WTC11 (cell line): ENCODE results near the gene OR51A2. TPM values are rescaled to one million over a fixed set of nuclear protein-coding genes. Genes with fewer than 3 reads are reported as not detected.

ENCODE experiments used
- ATAC-seq: fragments of 200-7000 bp; cut with Tn5 transposase; 2 replicates; pipeline ENCODE4 v1.10.0; 2021; ENCODE audit warnings: mild to moderate bottlenecking, moderate library complexity
- CTCF ChIA-PET: fragments of 300-600 bp; sonication (Branson Sonifier 250); formaldehyde crosslinking; loops from one replicate; lab custom pipeline; 2021; ENCODE audit warnings: antibody characterized with exemption; lab: Charles Lee
- POLR2A ChIA-PET: fragments of 350-600 bp; sonication (Branson Sonifier 250); formaldehyde crosslinking; loops from one replicate; lab custom pipeline; 2021; ENCODE audit warnings: antibody characterized with exemption; lab: Charles Lee
- DNase-seq: peaks from one replicate; pipeline ENCODE4 v3.0.0; 2021; ENCODE audit warnings: low spot score
- H3K27ac Mint-ChIP-seq: 2 replicates; pipeline ENCODE4 v1.8.0; 2021; ENCODE audit warnings: mixed read lengths
- H3K27me3 Mint-ChIP-seq: 2 replicates; pipeline ENCODE4 v1.8.0; 2021; ENCODE audit warnings: low read depth, mild to moderate bottlenecking, moderate library complexity, mixed read lengths
- H3K36me3 Mint-ChIP-seq: 2 replicates; pipeline ENCODE4 v1.8.0; 2021; ENCODE audit warnings: mixed read lengths
- H3K4me1 Mint-ChIP-seq: 2 replicates; pipeline ENCODE4 v1.8.0; 2022; ENCODE audit warnings: mixed read lengths
- H3K4me3 Mint-ChIP-seq: 2 replicates; pipeline ENCODE4 v1.8.0; 2021; ENCODE audit warnings: mild to moderate bottlenecking, moderate library complexity, mixed read lengths
- H3K9me3 Mint-ChIP-seq: 2 replicates; pipeline ENCODE4 v1.8.0; 2021; ENCODE audit warnings: mixed read lengths
- AFF4 ChIP-seq: sonication (generic); formaldehyde crosslinking; IDR thresholded peaks from 2 replicates; pipeline ENCODE4 v1.8.1; 2023; ENCODE audit warnings: mild to moderate bottlenecking, missing genetic modification reagents, borderline replicate concordance
- ATF1 ChIP-seq: sonication (generic); formaldehyde crosslinking; IDR thresholded peaks from 2 replicates; pipeline ENCODE4 v1.8.1; 2023; ENCODE audit warnings: mild to moderate bottlenecking, moderate library complexity, missing genetic modification reagents
- EMX1 ChIP-seq: fragments of 250-450 bp; sonication (Bioruptor Pico); IDR thresholded peaks from 2 replicates; pipeline ENCODE4 v1.8.0; 2021; ENCODE audit warnings: mild to moderate bottlenecking
- ERG ChIP-seq: fragments of 250-450 bp; sonication (Bioruptor Pico); IDR thresholded peaks from 2 replicates; pipeline ENCODE4 v1.8.0; 2021; ENCODE audit warnings: mild to moderate bottlenecking
- ETV6 ChIP-seq: sonication (generic); formaldehyde crosslinking; IDR thresholded peaks from 2 replicates; pipeline ENCODE4 v1.8.1; 2022; ENCODE audit warnings: mild to moderate bottlenecking, missing genetic modification reagents
- FOXJ3 ChIP-seq: sonication (generic); formaldehyde crosslinking; IDR thresholded peaks from 2 replicates; pipeline ENCODE4 v1.9.0; 2021; ENCODE audit warnings: missing genetic modification reagents, mild to moderate bottlenecking, borderline replicate concordance
- IRF1 ChIP-seq: sonication (generic); formaldehyde crosslinking; IDR thresholded peaks from 2 replicates; pipeline ENCODE4 v1.8.0; 2023; ENCODE audit warnings: missing genetic modification reagents
- JAZF1 ChIP-seq: fragments of 250-450 bp; sonication (Bioruptor Pico); IDR thresholded peaks from 2 replicates; pipeline ENCODE4 v1.9.0; 2021; ENCODE audit warnings: moderate library complexity, mild to moderate bottlenecking, inconsistent platforms
- NFYB ChIP-seq: sonication (generic); formaldehyde crosslinking; conservative IDR thresholded peaks from 2 replicates; pipeline ENCODE4 v1.8.0; 2022; ENCODE audit warnings: low read depth, missing genetic modification reagents
- NR3C1 ChIP-seq: sonication (generic); formaldehyde crosslinking; conservative IDR thresholded peaks from 2 replicates; pipeline ENCODE4 v1.8.1; 2023; ENCODE audit warnings: low read depth, mild to moderate bottlenecking, missing genetic modification reagents
- TCF7 ChIP-seq: sonication (generic); formaldehyde crosslinking; IDR thresholded peaks from 2 replicates; pipeline ENCODE4 v1.8.0; 2022; ENCODE audit warnings: mild to moderate bottlenecking, low read depth, missing genetic modification reagents, moderate library complexity
- TP53 ChIP-seq: sonication (generic); formaldehyde crosslinking; IDR thresholded peaks from 2 replicates; pipeline ENCODE4 v1.8.1; 2023; ENCODE audit warnings: mild to moderate bottlenecking, missing genetic modification reagents
- ZBTB21 ChIP-seq: sonication (generic); formaldehyde crosslinking; IDR thresholded peaks from 2 replicates; pipeline ENCODE4 v1.8.1; 2023; ENCODE audit warnings: mild to moderate bottlenecking, missing genetic modification reagents, borderline replicate concordance
- ZMAT4 ChIP-seq: fragments of 250-450 bp; sonication (Bioruptor Pico); IDR thresholded peaks from 2 replicates; pipeline ENCODE4 v1.9.0; 2021; ENCODE audit warnings: mild to moderate bottlenecking
- ZNF219 ChIP-seq: sonication (generic); formaldehyde crosslinking; IDR thresholded peaks from 2 replicates; pipeline ENCODE4 v1.8.0; 2023; ENCODE audit warnings: missing genetic modification reagents, mild to moderate bottlenecking, borderline replicate concordance
- ZNF232 ChIP-seq: sonication (generic); formaldehyde crosslinking; IDR thresholded peaks from 2 replicates; pipeline ENCODE4 v1.8.0; 2022; ENCODE audit warnings: mild to moderate bottlenecking, missing genetic modification reagents
- ZNF416 ChIP-seq: fragments of 250-450 bp; sonication (Bioruptor Pico); IDR thresholded peaks from 2 replicates; pipeline ENCODE4 v1.9.0; 2021; ENCODE audit warnings: mild to moderate bottlenecking, inconsistent platforms
- total RNA-seq: library from RNA; stranded (reverse); gene quantifications from 3 replicates; pipeline ENCODE4 v1.2.3, GENCODE V29; 2021
- TF ChIP-seq, protein P1 (sequence below): sonication (generic); formaldehyde crosslinking; conservative IDR thresholded peaks from 2 replicates; pipeline ENCODE4 v1.8.1; 2023; ENCODE audit warnings: mild to moderate bottlenecking, low read depth, missing genetic modification reagents, moderate library complexity
- TF ChIP-seq, protein P2 (sequence below): fragments of 250-450 bp; sonication (Bioruptor Pico); IDR thresholded peaks from 2 replicates; pipeline ENCODE4 v1.9.0; 2021; ENCODE audit warnings: moderate library complexity, mild to moderate bottlenecking, inconsistent platforms, borderline replicate concordance
- TF ChIP-seq, protein P3 (sequence below): fragments of 250-450 bp; sonication (Bioruptor Pico); conservative IDR thresholded peaks from 2 replicates; pipeline ENCODE4 v1.9.0; 2021; ENCODE audit warnings: mild to moderate bottlenecking
- TF ChIP-seq, protein P4 (sequence below): sonication (generic); formaldehyde crosslinking; IDR thresholded peaks from 2 replicates; pipeline ENCODE4 v1.8.1; 2022; ENCODE audit warnings: low read depth, missing genetic modification reagents, borderline replicate concordance

The OR51A2 gene
- total RNA-seq, 1 experiment from 2014 or later: not detected

- Mint-ChIP-seq H3K27me3 (peaks cover 3% of the 10 kb centered on the region; the same call in 1 of the 2 replicates), H3K27ac (no peak overlapping the region), H3K36me3 (no peaks in the 10 kb centered on the region), H3K9me3 (no peaks in the 10 kb centered on the region), H3K4me3 (no peak overlapping the region), H3K4me1 (no peaks in the 10 kb centered on the region)
- DNase-seq: no peak
- POLR2A ChIA-PET: no interaction called here
- CTCF ChIA-PET: interaction anchor here (2.1 kb wide), 1 partner anchor 296 kb away, joined by 4 read pairs; the partner anchor contains the start of gene OR51D1
- no peak for ATAC-seq
- TF ChIP-seq JAZF1 (CRISPR knock-in tag) (no peak), TP53 (CRISPR knock-in tag) (no peak)
- TF ChIP-seq, protein P1, sequence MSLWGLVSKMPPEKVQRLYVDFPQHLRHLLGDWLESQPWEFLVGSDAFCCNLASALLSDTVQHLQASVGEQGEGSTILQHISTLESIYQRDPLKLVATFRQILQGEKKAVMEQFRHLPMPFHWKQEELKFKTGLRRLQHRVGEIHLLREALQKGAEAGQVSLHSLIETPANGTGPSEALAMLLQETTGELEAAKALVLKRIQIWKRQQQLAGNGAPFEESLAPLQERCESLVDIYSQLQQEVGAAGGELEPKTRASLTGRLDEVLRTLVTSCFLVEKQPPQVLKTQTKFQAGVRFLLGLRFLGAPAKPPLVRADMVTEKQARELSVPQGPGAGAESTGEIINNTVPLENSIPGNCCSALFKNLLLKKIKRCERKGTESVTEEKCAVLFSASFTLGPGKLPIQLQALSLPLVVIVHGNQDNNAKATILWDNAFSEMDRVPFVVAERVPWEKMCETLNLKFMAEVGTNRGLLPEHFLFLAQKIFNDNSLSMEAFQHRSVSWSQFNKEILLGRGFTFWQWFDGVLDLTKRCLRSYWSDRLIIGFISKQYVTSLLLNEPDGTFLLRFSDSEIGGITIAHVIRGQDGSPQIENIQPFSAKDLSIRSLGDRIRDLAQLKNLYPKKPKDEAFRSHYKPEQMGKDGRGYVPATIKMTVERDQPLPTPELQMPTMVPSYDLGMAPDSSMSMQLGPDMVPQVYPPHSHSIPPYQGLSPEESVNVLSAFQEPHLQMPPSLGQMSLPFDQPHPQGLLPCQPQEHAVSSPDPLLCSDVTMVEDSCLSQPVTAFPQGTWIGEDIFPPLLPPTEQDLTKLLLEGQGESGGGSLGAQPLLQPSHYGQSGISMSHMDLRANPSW (CRISPR knock-in tag): no peak
Observed at GRCh38 chr11:4932751-4933150, 22.8 kb downstream of the OR51A2 start.

GRCh38 chr11:4926608-4927007 is 28.9 kb downstream of the OR51A2 start:
- H3K36me3 Mint-ChIP-seq: no peaks in the 10 kb centered on the region
- CTCF ChIA-PET: no interaction called here
- H3K9me3 Mint-ChIP-seq: no peaks in the 10 kb centered on the region
- no peak overlapping the region for H3K27ac Mint-ChIP-seq
- POLR2A ChIA-PET: no interaction called here
- H3K27me3 Mint-ChIP-seq: no peaks in the 10 kb centered on the region; the same call in 1 of the 2 replicates
- TF ChIP-seq AFF4 (CRISPR knock-in tag) (no peak), FOXJ3 (CRISPR knock-in tag) (no peak), ATF1 (CRISPR knock-in tag) (no peak), ZNF232 (CRISPR knock-in tag) (no peak), NFYB (CRISPR knock-in tag) (no peak), ZBTB21 (CRISPR knock-in tag) (no peak), ZNF416 (CRISPR knock-in tag) (no peak), ERG (CRISPR knock-in tag) (no peak), NR3C1 (no peak), ZNF219 (CRISPR knock-in tag) (no peak), JAZF1 (CRISPR knock-in tag) (no peak), ZMAT4 (CRISPR knock-in tag) (no peak), ETV6 (no peak), TCF7 (CRISPR knock-in tag) (no peak), EMX1 (CRISPR knock-in tag) (no peak), IRF1 (CRISPR knock-in tag) (no peak)
- TF ChIP-seq, protein P2, sequence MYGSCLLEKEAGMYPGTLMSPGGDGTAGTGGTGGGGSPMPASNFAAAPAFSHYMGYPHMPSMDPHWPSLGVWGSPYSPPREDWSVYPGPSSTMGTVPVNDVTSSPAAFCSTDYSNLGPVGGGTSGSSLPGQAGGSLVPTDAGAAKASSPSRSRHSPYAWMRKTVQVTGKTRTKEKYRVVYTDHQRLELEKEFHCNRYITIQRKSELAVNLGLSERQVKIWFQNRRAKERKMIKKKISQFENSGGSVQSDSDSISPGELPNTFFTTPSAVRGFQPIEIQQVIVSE (CRISPR knock-in tag): no peak
- TF ChIP-seq, protein P3, sequence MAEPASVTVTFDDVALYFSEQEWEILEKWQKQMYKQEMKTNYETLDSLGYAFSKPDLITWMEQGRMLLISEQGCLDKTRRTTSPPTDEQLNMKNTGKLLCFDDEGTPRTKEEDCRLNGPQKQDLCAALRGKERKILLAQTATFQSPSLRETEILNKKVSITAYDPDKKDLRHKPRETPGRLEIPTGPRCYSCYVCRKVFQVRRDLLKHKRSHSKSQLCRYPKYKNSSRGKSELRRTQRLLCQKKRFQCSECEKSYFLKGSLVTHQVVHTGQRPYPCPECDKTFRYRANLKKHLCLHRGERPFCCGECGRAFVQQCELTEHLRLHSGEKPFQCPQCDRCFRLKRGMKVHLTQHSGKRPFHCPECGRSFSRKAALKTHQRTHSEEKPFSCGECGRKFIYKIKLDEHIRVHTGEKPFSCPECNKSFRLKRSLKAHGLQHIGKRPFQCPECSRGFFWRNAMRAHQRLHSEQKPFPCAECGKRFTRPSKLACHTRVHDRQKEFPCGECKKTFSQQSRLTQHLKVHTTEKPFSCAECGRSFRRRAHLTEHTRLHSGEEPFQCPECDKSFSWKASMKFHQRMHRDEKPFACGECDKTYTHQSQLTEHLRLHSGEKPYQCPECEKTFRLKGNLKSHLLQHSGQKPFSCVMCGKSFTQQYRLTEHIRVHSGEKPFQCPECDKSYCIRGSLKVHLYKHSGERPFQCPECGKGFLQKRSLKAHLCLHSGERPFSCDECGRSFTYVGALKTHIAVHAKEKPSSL (CRISPR knock-in tag): no peak
- TF ChIP-seq, protein P4, sequence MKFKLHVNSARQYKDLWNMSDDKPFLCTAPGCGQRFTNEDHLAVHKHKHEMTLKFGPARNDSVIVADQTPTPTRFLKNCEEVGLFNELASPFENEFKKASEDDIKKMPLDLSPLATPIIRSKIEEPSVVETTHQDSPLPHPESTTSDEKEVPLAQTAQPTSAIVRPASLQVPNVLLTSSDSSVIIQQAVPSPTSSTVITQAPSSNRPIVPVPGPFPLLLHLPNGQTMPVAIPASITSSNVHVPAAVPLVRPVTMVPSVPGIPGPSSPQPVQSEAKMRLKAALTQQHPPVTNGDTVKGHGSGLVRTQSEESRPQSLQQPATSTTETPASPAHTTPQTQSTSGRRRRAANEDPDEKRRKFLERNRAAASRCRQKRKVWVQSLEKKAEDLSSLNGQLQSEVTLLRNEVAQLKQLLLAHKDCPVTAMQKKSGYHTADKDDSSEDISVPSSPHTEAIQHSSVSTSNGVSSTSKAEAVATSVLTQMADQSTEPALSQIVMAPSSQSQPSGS: no peak
- TF ChIP-seq, all 79 proteins: peak for 0
- DNase-seq: no peak
- no peak for ATAC-seq
- Mint-ChIP-seq H3K4me3 (no peak overlapping the region), H3K4me1 (no peaks in the 10 kb centered on the region)
